NCI-H2171 (cell line): ENCODE results near the gene SLC12A9.
"Not testable (repeated sequence)": the region's sequence is repeated elsewhere in the genome, so short reads cannot be mapped to it uniquely, and the experiment has no call there.

Experiments used
- DNase-seq: peaks from one replicate; lab custom pipeline; 2025; lab: John Stamatoyannopoulos, UW

SLC12A9 gene, protein sequence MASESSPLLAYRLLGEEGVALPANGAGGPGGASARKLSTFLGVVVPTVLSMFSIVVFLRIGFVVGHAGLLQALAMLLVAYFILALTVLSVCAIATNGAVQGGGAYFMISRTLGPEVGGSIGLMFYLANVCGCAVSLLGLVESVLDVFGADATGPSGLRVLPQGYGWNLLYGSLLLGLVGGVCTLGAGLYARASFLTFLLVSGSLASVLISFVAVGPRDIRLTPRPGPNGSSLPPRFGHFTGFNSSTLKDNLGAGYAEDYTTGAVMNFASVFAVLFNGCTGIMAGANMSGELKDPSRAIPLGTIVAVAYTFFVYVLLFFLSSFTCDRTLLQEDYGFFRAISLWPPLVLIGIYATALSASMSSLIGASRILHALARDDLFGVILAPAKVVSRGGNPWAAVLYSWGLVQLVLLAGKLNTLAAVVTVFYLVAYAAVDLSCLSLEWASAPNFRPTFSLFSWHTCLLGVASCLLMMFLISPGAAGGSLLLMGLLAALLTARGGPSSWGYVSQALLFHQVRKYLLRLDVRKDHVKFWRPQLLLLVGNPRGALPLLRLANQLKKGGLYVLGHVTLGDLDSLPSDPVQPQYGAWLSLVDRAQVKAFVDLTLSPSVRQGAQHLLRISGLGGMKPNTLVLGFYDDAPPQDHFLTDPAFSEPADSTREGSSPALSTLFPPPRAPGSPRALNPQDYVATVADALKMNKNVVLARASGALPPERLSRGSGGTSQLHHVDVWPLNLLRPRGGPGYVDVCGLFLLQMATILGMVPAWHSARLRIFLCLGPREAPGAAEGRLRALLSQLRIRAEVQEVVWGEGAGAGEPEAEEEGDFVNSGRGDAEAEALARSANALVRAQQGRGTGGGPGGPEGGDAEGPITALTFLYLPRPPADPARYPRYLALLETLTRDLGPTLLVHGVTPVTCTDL

DNA sequence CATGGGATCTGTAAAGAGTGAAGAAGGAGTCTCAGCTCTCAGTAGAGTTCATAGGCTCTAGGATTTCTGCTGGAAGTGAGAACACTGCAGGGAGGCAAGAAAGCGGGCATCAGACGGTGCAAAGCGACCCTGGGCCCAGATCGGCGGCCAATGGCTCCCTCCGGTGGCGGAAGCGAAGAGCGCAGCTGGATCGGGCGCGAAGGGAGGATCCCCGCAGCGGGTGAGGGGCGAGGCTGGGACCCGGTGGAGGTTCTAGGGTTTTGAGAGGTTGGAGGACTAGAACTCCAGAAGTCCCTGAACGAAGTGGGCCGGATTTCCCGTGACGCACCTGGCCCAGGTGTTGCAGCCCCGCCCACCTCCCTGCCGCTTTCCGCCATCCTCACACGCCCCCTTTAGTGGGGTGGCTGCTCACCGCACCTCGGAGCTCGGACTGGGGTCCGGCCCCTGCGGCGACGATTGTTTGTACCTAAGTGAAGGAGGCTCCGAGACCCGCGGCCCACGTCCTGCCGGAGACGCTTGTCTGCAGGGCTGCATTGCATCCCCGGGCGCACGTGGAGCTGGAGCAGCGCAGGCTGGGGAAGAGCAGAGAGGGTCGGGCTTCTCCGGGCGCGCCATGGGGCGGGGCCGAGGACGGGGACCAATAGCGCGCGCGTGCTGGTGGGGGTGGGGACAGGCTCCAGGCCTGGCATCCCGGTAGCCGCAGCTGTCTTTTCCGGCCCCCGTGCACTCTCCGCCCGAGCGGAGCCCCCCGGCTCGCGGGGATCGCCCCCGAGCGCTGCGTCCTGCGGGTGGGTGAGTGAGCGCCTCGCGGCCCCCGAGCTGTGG lies at the start of gene SLC12A9:
SLC12A9 (plus strand) TSS at position 666 of the 825 bp plus-strand sequence. CDS start 1,485 bp downstream, outside the sequence.
- peak; percentile 88 for DNase-seq

DNA sequence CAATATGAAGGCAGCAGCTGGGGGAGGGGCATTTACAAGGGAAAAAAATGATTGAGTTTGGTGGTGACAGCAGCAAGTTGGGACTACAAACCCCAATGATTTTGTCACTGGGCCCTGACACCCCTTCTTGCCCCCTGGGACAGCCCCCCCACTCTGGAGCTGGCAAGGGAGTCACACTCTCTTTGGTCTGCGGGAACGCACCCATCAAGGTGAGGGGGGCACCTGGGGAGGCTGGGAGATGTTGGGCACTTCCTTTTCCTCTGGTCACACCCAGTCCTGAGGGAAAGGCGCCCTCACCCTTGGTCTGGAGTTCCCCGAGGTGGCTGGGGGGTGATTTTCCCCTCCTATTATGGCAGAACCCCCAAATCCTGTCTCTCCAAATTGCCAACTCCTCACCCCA lies 49.6 kb upstream of the SLC12A9 start:
- DNase-seq = no peak

DNA sequence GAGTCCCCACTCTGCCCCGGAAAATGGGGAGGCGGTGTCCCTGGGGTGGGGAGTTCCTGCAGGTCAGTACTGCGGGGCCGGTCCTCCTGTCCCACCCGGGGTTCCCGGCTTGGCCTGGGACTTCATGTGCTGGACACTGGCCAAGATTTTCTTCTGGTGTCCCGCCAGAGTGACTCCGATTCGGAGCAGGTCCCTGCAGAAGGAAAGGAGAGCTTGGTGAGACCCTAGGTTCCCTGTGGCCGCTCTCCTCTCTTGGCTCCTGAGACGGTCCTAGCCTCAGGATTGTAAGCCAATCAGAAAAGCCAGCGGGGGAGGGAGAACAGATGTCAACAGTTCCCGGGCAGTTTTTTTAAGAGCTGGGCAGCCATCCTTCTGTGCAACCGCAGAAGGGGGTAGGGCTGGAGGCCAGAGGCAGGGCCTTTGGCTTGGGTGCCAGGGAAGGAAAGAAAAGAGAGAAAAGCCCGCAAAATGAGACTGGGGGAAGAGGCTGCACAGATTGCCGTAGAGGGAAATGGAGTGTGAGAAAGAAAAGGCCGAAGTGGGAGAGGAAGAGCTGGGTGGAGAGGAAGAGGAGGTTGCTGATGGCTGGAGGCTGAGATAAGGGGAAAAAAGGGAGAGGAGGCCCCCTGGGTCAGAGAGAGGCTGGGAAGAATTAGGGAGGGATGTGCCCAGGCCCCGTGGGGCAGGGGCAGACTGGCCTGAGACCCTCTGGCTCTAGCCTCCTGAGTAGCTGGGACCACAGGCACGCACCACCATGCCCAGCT lies 48.9 kb upstream of the SLC12A9 start:
- DNase-seq = peak; percentile 95

DNA sequence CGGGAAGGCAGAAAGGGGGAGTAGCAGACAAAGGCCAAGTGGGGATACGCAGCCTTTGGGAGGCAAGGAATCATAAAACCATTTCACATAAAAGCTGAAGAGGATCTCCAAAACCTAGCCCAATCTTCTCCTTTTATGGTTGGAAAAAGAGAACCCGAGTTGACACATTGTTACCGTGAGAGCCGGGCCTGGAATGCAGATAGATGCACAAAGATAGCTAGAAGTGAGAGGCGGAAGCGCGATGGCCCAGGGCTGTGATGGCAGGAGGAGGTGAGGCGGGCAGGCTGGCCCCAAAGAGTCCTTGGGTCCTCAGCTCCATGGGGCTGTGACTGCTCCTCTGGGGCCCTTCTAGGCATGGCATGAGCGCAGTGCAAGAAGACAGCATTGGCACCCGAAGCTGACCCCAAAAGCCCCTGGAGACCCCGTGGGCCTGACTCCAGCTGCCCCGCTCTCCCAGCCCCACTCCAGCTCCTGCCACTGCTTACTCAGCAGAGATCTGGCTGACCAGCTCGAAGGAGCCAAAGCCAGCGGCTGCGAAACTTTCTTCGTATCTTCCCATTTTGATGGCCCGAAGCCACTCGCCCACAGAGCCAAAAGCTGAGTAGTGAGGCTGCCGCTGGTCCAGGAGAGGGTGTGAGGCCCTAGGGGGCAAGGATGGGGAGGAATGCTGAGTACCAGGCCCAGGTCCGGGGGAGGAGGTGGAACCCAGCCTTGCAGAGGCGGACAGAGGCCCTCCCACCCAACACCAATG lies 47.7 kb upstream of the SLC12A9 start:
- no peak for DNase-seq

DNA sequence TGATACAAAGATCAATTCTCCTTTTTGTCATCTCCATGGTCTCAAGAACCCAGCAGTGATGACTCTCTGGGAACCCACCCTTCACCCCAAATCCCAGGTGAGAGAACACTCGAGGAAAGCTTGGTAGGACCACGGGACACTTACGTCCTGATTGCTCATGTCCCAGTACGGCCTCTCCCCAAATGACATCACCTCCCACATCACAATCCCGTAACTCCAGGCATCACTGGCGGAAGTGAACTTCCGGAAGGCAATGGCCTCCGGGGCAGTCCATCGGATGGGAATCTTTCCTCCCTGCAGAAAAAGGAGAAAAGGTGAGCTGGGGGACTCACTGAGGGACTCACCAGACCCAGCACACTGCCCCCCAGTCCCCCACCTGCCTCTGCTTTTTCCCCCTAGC lies 46.2 kb upstream of the SLC12A9 start:
- DNase-seq = no peak

DNA sequence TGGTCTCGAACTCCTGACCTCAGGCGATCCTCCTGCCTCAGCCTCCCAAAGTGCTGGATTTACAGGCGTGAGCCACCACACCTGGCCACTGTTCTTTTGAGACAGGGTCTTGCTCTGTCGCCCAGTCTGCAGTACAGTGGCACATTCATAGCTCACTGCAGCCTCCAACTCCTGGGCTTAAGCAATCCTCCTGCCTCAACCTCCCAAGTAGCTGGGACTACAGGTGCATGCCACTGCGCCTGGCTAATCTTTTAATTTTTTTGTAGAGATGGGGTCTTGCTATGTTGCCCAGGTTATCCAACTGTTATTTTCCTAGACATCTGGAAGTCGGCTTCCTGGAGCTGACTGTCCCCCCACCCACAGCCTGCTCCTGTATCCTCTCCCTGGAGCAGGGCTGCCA lies 45.6 kb upstream of the SLC12A9 start:
- DNase-seq = not testable (repeated sequence)

DNA sequence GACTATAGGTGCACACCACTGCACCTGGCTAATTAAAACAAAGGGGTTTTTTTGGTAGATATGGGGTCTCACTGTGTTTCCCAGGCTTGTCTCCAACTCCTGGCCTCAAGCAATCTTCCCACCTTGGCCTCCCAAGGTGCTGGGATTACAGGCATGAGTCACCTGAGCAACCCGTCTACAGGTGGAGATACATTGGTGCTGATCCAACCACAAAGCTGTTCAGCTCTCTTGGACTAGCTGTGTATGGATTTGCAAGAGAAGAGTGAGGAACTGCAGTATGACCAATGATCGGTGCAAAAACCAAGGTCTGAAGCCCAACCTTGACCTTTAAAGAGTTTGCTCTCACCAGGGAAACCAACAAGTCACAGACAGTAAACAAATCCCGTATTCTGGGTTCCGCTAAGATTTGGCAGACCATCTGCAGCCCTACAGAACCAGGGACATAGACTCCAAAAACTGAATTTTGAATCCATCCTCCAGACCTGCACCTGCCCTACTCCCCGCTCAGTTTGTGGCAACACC lies 44.1 kb upstream of the SLC12A9 start:
- no peak for DNase-seq

DNA sequence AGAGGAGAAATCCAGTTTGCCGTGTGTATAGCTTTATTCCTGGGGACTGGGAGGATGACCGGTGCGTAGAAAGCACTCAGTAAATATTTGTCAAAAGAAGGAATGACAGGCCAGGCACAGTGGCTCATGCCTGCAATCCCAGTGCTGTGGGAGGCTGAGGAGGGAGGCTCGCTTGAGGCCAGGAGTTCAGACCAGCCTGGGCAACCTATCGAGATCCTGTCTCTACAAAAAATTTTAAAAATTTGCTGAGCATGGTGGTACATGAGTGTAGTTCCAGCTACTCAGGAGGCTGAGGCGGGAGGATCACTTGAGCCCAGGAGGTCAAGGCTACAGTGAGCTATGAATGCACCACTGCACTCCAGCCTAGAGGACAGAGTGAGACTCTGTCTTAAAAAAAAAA lies 41.0 kb upstream of the SLC12A9 start:
- DNase-seq = no peak

DNA sequence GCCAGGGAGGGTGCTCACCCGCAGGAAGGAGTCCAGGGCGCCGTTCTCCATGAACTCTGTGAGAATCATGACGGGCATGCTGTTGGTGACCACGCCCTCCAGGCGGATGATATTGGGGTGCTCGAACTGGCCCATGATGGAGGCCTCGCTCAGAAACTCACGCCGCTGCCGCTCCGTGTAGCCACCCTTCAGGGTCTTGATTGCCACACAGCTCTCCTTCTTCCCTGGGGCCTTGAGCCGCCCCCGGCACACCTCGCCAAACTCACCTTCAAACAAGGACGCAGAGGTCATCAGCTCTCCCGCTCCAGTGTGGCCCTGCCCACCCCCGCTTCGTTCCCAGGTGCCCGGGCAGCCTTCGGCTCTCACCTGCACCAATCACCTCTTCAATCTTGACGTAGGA lies 39.8 kb upstream of the SLC12A9 start:
- no peak for DNase-seq

DNA sequence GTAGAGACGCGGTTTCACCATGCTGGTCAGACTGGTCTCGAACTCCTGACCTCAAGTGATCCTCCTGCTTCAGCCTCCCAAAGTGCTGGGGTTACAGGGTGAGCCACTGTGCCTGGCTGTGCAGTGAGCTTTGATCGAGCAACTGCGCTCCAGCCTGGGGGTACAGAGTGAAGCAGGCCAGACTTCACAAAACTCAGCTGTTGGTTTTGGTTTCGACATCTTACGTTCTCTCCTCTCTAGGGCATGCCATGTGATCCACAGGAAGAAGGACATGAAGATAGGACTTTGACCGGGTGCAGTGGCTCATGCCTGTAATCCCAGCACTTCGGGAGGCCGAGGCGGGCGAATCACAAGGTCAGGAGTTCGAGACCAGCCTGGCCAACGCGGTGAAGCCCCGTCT lies 36.0 kb upstream of the SLC12A9 start:
- DNase-seq = not testable (repeated sequence)

DNA sequence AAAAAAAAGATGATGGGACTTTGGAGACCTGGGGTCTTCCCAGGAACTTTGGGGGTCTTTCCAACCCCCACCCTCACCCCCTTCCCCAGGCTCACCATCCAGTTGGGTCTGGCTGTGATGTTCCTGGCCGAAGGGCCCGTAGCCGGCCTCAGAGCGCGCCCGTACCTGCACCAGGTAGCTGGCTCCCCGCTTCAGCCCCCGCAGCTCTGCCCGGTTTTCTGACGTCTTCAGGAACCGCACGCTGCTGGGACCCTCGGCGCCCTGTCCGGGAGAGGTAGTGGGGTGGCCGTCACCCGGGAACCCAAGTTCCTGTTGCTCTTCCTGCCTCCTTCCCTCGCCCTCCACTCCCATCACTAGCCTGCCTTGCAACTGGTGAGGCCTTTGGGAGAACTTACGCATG lies 35.4 kb upstream of the SLC12A9 start:
- DNase-seq = no peak

DNA sequence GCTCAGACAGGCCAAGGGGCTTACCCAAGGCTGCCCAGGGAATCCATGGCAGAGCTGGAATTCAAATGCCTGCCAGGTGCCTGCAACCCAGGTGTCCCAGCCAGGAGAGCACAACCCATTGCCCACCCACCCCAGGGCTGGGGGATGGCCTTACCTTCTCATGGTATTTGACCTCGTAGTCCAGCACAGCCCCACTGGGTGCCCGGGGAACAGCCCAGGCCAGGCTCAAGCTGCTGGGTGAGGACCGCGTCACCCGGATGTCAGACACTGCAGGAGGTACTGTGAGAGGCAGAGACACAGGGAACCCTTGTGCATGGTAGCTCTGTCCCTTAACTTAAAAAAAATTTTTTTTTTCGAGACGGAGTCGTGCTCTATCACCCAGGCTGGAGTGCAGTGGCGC lies 34.1 kb upstream of the SLC12A9 start:
- DNase-seq = no peak

DNA sequence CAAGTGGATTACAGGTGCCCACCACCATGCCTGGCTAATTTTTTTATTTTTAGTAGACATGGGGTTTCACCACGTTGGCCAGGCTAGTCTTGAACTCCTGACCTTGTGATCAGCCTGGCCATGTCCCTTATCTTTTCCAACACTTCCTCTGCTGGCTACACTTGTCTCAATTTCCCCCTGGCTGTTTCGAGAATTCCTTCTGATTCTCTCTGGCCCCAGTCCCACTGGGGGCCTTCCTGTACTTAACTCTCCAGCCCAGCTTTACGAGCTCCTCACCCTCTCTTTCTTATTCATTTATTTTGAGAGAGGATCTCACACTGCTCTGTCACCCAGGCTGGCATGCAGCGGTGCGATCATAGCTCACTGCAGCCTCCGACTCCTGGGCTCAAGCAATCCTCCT lies 33.7 kb upstream of the SLC12A9 start:
- no peak for DNase-seq

DNA sequence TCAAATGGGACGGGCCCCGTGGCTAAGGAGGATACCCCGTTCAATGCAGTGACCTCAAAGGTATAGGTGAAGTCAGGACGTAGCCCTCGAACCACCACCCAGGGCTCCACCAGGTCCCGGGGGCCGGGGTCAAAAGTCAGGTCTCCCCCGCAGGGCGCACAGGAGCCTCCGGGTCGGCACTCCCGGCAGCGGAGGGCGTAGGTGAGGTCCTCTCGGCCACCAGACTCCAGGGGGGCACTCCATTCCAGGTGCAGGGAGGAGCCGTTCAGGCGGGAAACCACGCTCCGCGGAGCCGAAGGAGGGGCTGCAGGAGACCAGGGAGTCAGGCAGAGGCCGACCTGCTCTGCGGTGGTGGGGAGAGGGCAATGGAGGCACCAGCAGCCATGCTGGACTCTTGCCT lies 32.9 kb upstream of the SLC12A9 start:
- DNase-seq = no peak

DNA sequence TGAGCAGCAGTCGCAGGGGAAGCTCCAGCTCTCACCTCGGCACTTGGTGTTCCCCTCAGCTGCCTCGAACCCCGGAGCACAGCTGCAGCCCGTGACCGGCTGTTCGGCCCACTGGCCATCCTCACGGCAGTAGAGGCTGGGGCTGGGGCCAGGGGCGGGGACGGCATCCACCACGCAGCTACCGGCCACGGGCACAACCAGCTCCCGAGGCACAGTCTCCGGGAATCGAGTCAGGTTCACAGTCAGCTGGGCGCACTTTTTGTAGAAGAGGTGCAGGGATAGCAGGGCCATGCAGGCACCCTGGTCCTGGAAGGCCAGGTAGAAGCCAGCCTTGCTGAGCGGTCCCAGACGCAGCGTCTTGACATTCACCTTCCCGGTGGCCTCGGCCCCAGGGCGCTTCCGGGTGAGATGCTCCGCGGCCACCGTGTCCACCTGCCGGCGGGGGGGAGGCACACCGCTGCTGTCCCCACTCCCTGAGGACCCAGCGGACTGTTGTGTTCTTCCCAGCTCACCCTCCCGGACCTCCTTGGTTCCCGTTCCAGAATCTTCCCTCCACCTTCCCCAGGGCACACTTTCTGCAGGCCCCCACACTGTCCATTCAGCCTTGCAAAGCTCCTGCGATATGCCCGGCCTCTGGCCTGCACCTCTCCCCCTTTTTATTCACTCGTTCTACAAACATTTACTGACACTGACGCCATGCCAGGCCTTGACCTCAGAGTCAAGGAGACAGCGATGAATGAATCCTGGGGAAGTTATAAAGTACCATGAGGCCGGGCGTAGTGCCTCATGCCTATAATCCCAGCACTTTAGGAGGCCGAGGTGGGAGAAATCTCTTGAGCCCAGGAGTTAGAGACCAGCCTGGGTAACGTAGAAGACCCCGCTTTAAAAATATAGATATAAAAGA lies 30.0 kb upstream of the SLC12A9 start:
- DNase-seq = no peak

DNA sequence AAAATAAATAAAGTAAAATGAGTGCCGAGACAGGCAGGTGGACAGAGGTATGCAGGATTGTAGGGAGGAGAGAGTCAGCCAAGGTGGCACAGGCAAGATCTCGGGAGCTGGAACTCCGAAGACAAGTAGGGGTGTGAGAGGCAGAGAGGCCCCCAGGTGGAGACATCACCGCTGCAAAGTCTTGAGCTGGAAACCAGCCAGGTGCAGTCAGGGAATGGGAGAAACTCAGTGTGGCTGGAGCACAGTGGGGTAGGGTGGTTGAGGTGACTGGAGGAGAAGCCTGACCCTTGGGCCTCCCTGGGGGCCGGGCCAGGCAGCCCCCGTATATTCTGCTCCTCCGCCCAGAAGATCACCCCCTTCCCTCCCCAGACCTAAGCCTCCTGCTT lies 29.4 kb upstream of the SLC12A9 start:
- DNase-seq = no peak

DNA sequence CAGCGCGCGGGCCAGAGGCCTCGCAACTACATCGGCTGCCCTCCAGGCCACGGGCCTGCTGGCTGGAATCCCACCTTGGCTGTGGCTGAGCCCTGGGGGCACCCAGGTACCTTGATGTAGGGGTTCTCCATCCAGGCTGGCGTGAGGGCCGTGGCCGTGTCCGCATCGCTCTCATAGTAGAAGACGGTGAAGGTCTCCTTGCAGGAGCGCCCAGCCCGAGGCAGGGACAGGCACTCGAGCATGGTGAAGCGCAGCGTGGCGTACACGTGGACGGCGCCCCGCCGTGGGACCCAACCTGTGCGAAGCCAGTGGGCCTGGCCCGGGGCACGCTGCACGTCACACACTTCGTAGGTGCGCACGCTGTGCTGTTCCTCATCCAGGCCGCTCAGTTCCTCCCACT lies 29.0 kb upstream of the SLC12A9 start:
- DNase-seq = no peak

DNA sequence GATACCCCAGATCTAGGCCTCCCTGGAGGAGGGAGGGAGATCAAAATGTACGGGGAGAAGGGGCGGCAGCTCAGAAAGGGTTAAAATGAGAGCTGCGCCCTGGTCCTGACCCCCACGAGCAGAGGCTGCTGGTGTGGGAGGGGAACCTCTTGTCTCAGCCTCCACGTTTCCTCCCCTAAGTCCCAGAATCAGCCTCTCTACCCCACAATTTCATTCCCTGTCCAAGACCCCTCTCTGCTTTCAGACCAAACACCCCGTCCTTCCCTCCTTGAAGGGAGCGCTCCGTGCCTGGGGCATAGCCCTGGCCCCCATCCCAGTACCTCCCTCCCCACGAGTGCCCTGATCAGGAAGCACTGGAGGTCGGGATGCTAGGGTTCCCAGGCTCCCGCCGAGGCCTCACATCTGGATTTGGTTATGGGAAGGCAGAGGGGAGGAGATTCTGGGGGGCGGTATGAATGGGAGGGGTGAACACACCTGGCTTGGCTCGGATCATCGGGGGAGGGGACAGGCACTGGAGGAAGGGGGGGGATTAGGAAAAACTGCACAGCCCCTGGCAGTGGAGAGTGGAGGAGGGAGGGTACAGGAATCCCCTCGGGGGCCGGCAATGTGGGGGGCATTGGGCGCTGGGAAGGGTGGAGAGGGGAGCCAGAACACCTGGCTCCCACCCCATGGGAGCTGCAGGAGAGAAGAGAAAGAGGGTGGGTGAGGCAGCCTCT lies 27.9 kb upstream of the SLC12A9 start:
- no peak for DNase-seq

DNA sequence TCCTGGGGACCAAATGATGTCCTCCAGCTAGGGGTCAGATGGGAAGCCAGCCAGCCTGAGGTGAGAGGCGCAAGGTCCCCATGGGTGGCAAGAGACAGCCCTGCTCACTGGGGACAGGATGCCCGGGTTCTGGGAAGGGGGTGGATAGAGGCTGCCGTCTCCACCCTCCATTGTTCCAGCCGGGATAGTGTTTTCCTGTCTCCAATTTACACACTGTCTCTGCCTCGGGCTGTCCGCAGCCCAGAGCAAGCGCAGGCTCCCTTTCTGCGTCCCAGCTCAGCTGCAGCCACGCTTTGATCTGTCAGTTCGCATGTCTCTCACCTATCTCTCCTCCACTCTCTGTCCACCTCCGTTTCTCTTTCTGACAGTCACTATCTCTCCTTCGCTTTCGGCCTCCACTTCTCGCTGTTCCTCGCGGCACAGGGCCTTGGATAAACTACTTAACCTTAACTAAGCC lies 27.3 kb upstream of the SLC12A9 start:
- no peak for DNase-seq
